ENCODE measurements around the gene SNTG2.
"Not testable (repeated sequence)": the region's sequence is repeated elsewhere in the genome, so short reads cannot be mapped to it uniquely, and the experiment has no call there.

Gene SNTG2

GRCh38 chr2:1101982-1102590 is 151.4 kb downstream of the SNTG2 start:
- DNase-seq = no peak

DNA sequence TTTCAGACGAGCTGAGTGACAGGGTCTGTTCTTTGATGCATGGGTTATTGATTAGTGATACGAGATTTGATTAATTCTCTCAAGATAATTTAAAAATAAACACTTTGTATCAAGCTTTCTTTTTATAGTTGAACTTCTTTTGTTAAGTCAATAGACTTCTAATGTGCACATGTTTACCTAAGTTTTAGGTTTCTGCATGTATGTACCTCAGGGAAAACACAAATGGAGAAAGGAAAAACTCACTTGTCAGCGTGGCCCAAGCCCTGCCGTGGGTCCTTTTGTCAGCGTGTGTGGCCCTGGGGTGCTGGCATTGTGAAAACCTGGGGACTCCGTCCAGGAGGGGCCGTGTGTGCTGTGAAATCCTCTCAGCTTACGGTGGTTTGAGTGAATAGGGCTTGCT is 153.7 kb downstream of the SNTG2 start:
- DNase-seq = no peak

DNA sequence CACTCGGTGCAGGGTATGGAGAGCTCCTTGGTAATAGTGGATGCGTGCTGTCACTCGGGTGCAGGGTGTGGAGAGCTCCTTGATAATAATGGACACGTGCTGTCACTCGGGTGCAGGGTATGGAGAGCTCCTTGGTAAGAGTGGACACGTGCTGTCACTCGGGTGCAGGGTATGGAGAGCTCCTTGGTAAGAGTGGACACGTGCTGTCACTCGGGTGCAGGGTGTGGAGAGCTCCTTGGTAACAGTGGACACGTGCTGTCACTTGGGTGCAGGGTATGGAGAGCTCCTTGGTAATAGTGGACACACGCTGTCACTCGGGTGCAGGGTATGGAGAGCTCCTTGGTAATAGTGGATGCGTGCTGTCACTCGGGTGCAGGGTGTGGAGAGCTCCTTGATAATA is 155.7 kb downstream of the SNTG2 start:
- not testable (repeated sequence) for DNase-seq

DNA sequence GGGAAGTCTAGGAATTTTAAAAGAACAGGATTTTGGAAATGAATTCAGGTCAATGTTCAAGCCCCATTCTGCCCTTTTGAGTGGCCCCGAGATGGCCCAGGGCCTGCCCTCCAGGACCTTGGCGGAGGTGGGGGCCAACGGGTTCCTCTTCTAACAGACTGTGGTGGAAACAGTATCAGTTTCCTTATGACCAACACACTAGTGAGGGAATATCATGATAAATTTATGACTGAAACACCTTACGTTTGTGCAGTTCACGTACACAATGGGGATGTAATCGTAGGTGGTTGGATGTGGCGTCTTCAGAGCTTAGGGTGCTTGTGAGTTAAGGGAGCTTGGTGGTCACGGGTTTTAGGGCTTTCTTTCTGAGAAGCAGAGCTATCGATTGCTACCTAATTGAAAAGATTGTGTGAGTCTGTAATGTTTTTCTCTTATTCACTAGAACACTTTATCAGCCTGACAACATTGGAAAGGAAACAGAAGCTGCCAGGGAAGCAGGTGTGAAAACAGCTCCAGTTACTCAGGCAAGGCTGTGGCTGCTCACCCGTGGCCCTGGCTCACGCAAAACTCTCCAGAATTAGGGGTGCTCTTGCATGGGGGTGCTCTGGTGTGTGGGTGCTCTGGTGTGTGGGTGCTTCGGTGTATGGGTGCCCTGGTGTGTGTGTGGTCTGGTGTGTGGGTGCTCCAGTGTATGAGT is 165.3 kb downstream of the SNTG2 start:
- DNase-seq = no peak

- DNase-seq = no peak
Measured at GRCh38 chr2:1117569-1117968, 166.9 kb downstream of the SNTG2 start.

DNA sequence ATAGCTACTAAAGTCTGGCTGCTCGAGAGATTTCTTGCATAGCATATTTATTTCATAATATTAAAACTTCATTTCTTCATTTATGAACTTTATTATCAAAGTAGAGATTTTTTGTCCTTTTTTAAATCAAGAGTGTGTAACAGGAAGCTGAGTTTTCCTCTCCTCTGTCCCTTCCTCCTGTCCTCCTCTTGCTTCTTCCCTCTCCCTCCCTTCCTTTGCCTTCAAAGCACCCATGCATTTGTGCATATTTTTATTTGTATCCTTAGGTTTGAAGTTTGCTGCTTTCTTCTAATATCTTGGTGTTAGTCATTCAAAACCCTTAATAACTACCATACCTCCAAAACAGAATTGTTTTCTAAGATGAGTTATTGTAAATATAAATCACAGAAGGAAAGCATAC is 174.6 kb downstream of the SNTG2 start:
- DNase-seq = no peak

DNA sequence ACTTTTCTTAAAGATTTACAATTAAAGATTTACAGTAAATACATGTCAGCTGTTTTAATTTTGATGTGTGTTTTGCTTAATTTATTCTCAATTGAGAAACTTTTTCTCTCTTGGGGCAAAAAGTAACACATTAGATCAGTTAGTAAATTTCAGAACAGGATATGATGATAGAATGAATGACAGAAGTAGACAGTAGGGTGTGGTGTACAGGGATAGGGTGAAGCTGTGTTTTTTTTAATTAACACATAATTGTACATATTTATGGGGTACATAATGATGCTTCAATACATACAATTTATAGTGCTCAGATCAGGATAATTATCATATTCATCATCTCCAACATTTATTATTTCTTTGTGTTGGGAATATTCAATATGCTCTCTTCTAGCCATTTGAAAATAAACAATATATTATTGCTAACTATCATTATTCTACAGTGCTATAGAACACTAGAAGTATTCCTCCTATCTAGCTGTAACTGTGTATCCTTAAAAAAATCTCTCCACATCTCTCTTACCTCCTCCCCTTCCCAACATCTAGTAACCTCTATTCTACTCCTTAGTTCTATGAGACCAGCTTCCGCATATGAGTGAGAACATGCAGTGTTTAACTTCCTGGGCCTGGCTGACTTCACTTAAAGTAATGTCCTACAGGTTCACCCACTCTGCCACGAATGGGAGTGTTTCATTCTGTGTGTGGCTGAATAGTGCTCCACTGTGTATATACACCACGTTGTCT is 175.2 kb downstream of the SNTG2 start:
- DNase-seq = no peak

GRCh38 chr2:1129982-1130381 is 179.3 kb downstream of the SNTG2 start:
- DNase-seq = no peak

- DNase-seq = no peak
Measured at GRCh38 chr2:1130922-1131321, 180.3 kb downstream of the SNTG2 start.

GRCh38 chr2:1132328-1132969 is 181.8 kb downstream of the SNTG2 start:
- no peak for DNase-seq

DNA sequence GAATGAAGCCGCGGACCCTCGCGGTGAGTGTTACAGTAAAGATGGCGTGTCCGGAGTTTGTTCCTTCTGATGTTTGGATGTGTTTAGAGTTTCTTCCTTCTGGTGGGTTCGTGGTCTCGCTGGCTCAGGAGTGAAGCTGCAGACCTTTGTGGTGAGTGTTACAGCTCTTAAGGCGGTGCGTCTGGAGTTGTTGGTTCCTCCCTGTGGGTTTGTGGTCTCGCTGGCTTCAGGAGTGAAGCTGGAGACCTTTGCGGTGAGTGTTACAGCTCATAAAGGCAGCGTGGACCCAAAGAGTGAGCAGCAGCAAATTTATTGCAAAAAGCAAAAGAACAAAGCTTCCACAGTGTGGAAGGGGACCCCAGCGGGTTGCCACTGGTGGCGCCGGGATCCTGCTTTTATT is 183.2 kb downstream of the SNTG2 start:
- not testable (repeated sequence) for DNase-seq

DNA sequence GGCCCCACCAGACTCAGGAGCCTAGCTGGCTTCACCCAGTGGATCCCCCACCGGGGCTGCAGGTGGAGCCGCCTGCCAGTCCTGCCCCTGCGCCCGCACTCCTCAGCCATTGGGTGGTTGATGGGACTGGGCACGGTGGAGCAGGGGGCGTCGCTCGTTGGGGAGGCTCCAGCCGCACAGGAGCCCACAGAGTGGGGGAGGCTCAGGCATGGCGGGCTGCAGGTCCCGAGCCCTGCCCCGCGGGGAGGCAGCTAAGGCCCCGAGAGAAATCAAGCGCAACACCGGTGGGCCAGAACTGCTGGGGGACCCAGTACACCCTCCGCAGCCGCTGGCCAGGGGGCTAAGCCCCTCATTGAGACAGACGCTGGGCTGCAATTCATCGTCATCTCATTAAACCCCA is 184.0 kb downstream of the SNTG2 start:
- DNase-seq = no peak

DNA sequence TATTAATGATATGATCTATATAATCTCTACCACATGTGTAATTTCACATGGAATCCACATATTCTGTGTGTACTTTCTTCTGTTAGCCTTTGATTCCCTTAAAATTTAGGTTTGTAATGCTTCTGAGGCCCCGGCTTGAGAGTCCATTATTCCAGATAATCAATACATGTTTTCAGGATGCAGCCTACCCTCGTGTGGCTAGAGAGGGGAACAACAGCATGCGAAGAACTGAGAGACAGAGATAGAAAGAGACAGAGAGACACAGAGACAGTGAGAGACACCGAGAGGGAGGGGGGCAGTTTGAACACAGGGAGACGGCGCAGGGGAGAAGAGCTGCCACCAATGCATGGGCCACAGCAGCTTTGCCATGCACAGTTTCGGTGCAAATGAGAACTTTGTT is 185.4 kb downstream of the SNTG2 start:
- no peak for DNase-seq

GRCh38 chr2:1136846-1137245 is 186.2 kb downstream of the SNTG2 start:
- no peak for DNase-seq

- DNase-seq = no peak
Measured at GRCh38 chr2:1137264-1137663, 186.6 kb downstream of the SNTG2 start.

- DNase-seq = no peak
Measured at GRCh38 chr2:1137913-1138391, 187.3 kb downstream of the SNTG2 start.

- no peak for DNase-seq
Measured at GRCh38 chr2:1140389-1141003, 189.8 kb downstream of the SNTG2 start.

GRCh38 chr2:1141079-1141478 is 190.4 kb downstream of the SNTG2 start:
- DNase-seq = no peak

GRCh38 chr2:1143129-1143528 is 192.5 kb downstream of the SNTG2 start:
- no peak for DNase-seq

DNA sequence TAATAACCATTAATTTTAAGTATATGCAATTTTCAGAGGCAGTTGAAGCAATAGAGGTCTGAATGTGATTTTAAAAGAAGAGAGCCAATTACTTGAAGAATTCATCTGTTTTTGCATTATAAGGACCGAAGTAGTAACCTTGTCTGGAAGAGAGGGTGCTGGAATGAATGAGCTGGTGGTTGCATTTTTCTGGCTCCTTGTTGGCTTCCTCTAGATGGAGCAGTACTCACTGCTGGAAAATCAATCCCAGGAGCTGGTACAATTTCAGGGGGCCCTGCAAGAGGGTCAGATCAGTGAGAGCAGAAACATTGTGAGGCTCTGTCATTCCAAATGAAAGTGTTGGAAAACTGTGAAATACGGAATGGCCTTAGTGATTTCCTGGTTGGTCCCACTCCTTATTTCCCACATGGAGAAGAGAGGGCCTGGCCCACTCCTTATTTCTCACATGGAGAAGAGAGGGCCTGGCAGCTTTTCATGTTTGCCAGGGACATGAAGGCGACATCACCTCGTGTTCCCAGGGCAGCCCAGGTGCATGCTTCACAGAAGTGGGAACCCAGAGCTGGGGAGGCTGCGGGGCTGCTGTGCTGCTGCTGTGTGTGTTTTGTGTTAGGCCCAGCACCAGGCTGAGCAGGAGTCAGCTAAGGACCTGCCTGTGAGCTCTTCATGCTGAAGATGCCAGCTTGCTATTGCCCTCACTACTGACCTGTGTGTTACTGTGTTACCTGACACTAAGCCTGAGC is 197.4 kb downstream of the SNTG2 start:
- no peak for DNase-seq

GRCh38 chr2:1150724-1151511 is 200.3 kb downstream of the SNTG2 start:
- DNase-seq = no peak

DNA sequence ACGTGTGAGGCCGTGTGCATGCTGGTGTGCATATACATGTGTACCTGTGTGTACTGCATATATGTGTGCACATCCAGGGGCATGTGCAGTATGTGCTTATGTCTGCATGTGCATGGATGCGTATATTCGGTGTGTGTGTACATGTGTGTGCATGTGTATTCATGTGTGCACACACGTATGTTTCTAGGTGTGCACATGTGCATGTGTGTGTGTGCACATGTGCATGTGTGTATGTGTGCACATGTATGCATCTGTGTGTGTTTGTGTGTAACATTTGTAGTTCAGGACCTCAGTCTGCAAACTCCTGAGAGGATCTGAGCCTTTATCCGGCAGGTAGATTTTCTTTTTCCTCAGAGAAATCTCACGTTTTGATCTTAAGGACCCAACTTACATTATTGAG is 201.7 kb downstream of the SNTG2 start:
- no peak for DNase-seq

Data from midbrain (tissue), 1 donor.